ENCODE measurements around the gene ZC3H7B.

GRCh38 chr22:41333806-41334205 lies 32.5 kb downstream of the ZC3H7B start:
- TF ChIP-seq CTCF (IDR thresholded peaks at IDR 0.05; ENCODE audit: insufficient read depth, low read length) = no peak
- TF ChIP-seq REST (IDR thresholded peaks at IDR 0.05; ENCODE audit: insufficient replicate concordance, low read depth) = no peak
- TF ChIP-seq GABPA (IDR thresholded peaks at IDR 0.05; ENCODE audit: low read depth) = no peak
- TF ChIP-seq POLR2AphosphoS5 (IDR thresholded peaks at IDR 0.05; ENCODE audit: low read depth) = no peak
